Measurements from ENCODE around the gene MACF1.
"Not testable (repeated sequence)": the region's sequence is repeated elsewhere in the genome, so short reads cannot be mapped to it uniquely, and the experiment has no call there.

MACF1 gene

DNA sequence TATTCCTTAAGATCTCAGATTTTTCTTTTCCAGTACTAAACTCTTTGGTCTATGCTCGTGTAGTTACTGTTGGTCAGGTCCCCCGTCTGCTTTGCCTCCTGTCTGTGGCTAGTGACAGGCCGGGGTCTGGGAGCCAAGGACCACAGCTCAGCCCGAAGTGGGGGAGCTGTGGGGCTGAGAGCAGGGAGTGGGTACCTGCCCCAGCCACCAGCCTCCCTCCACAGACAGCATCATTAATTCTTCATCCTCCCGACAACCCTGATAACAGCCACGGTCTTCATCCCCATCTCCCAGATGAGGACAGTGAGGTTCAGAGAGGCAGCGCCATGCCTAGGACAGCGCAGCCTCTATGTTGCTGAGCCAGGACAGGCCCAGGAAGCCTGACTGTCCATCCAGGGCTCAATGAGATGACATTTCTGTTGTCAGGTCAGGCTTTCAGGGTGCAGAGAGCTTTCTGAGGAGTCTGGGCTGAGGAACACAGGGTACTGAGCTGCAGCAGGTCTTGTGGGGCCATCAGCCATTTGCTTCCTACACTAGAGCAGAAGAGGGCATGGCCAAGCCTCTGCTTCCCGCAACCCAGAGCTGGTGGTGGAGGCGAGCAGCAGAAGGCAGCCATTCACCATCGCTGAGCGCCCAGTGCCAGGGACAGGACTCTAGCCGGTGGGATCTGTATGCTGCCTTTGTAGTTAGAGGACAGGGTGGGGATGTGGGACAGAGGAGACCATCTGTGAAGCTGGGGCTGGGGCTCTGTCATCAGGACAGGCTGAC is 288.7 kb downstream of the MACF1 start:
- DNase-seq (ENCODE audit: low spot score), result not testable (repeated sequence)

DNA sequence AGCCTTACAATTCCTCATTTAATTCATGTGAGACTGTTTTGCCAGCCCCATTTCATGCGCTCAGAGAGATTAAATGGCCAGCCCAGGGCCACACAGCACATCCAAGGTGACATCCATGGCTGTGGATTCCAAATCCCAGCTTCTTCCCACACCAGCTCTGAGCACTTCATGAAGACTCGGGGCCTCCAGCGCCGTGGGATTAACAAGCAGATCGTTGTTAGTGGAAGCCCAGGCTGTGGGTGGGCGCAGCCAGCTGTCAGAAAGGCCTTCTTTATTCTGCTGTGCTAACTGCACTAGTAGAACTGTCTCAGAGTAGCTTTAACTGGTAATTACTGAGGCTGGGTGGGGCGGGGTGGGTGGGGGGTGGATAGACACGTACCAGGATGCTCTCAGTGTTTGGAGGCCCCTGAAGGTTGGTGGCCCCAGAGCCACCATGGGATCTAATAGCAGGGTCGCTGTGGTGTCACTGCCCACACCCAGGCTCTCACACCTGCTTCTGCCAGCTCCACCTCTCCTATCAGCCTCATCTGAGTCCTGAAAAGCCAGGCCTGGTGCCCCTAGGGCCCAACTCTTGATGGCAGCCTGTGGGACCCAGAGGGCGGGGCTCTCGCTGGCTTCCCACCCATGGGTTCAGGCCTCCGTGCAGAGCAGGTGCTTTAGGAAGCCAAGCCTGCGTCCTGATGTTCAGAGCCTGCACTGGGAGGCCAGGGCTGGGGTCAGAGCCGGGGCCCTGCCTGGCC is 290.3 kb downstream of the MACF1 start:
- no peak for DNase-seq (ENCODE audit: low spot score)

DNA sequence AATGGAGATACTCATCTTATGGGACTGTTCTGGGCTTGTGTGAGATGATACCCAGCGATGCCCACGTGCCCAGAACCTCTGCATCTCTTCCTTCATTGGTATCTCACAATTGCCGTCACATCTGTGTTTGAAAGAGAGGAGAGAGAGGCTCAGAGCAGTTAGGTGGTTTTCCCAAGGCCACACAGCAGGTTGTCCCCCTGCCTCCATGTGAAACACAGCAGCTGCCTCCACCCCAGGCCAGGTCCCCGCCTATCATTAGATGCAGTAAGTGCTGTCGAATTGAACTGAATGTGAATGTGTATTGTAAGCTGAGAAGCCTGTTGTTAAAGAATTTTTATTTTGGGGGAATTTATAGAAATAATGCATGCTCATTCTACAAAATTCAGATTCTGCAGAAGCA is 292.0 kb downstream of the MACF1 start:
- DNase-seq (ENCODE audit: low spot score), result not testable (repeated sequence)

DNA sequence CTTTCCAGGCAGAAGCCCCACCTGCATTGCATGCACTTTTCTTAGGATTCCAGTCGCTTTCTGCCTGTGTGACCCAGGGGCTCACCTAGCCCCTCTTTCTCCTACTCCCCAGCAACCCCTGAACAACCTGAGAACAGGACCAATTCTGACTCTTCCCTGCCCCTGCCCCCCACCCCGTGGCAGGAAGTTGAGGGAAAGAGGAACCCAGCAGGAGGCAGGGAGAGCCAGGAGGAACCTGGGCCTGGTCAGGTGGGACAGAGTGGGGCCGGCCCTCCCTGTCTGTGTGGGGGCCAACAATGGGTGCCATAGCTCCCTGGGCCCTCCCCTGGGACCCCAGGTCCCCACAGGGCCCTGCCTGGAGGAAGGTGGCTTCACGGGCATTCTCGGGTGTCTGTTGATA is 293.1 kb downstream of the MACF1 start:
- DNase-seq (ENCODE audit: low spot score), result no peak

DNA sequence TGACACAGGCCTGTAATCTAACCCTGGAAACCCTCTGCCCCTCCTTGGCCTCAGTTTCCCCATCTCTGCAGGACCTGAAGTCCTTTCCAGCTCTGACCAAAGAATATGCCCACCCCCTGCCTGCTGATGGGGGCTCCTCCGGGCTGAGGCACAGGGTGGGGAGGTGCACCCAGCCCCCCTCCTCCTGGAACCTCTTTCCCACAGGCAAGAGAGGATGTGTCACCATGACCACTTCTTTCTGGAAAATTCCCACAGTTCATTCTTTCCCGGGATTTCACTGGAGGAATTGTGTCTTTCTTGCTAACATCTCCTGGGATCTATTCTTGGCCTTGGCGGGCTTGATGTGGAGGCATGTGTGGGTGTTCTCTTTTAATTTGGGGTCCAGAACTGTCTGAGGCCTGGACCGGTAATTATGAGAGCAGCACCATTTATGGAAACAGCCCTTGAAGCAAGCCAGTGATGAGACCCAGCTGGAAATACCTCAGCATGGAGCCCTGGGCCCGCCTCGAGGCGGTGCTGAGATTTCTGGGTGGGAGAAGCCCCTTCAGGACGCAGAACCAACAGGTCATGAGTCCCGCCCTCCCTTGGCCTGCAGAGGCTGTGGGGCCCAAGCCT is 293.7 kb downstream of the MACF1 start:
- not testable (repeated sequence) for DNase-seq (ENCODE audit: low spot score)

DNA sequence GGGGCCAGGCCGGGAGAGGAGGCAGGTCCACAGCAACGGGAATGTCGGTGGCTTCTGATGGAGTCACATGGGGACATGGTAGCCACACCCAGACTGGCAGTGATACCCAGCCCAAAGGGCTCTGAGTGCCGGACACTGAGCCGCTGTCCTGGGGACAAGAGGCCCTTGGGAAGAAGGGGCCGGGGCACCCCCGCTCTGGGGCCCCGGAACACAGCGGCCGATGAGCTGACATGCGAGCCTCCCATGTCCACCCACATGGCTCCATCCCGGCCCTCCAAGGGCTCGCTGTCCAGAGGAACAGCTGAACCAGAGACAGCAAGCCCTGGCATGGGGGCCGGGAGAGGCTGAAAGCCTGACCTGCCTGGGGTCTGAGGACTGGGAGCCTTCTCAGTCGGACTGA is 294.3 kb downstream of the MACF1 start:
- DNase-seq (ENCODE audit: low spot score), result not testable (repeated sequence)

DNA sequence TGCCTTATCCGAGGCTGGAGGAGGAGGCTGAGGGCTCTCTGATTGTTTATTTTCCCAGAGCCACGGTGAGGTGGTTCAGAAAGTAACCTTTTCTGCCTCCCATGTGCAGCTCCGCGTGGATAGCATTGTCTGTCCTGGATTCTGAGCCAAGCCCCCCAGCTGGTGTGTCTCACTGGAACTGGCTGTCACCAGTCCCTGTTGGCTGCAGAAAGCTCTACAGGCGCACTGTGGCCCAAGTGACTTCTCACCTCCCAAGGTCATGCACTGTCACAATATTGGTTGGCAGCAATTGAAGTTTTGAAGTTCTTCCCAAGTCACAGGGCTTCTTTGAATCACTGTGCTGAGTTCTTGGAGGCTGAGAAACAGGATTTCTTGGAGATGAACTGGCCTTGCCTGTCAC is 295.2 kb downstream of the MACF1 start:
- DNase-seq (ENCODE audit: low spot score), result no peak

DNA sequence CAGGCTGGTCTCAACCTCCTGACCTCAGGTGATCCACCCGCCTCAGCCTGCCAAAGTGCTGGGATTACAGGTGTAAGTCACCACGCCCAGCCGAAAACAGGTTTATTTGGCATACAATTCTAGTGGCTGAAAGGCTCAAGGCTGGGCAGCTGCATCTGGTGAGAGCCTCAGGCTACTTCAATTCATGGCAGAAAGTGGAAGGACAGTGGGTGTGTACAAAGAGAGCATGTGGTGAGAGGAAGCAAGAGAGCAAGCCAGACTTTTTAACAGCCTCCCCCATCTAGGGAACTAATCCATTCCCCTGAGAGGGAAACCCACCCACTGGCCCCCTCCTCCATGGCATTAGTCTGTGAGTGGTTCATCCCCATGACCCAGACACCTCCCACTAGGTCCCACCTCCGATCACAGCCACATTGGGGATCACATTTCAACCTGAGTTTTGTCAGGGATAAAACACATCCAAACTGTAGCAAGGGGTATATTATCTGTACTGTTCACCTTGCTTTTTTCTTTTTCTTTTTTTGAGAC is 296.4 kb downstream of the MACF1 start:
- DNase-seq (ENCODE audit: low spot score), result no peak

DNA sequence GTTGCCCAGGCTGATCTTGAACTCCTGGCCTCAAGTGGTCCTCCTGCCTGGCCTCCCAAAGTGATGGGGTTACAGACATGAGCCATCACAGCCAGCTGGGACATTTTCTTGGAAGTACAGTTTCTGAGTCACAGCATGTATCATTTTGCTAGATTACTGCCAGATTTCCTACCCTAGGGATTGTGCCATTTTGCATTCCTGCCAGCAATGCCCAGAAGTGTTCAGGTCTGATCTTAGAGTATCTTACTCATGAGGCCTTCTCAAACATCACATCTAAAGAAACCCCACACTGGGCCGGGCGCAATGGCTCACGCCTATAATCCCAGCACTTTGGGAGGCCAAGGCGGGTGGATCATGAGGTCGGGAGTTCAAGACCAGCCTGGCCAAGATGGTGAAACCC is 297.2 kb downstream of the MACF1 start:
- no peak for DNase-seq (ENCODE audit: low spot score)

DNA sequence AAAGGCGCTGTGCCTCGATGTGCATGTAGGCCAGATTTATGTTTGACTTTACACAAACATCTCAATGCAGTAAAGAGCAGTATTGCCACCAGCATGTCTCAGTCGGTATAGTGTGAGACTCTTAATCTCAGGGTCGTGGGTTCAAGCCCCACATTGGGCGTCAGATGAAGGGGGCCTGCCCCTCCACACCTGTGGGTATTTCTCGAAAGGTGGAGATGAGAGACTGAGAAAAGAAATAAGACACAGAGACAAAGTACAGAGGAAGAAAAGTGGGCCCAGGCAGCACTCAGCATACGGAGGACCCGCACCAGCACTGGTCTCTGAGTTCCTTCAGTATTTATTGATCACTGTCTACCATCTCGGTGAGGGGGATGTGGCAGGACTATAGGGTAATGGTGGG is 299.9 kb downstream of the MACF1 start:
- DNase-seq (ENCODE audit: low spot score), result not testable (repeated sequence)

DNA sequence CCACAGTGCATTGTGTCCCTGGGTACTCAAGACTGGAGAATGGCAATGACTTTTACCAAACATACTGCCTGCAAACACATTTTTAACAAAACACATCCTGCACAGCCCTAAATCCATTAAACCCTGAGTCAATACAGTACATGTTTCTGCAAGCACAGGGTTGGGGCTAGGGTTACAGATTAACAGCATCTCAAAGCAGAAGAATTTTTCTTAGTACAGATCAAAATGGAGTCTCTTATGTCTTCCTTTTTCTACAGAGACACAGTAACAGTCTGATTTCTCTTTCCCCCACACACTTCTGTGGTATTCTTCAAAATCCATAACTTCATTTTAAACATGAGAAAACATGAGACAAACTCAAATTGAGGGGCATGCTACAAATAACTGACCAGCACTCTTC is 300.8 kb downstream of the MACF1 start:
- DNase-seq (ENCODE audit: low spot score), result no peak

DNA sequence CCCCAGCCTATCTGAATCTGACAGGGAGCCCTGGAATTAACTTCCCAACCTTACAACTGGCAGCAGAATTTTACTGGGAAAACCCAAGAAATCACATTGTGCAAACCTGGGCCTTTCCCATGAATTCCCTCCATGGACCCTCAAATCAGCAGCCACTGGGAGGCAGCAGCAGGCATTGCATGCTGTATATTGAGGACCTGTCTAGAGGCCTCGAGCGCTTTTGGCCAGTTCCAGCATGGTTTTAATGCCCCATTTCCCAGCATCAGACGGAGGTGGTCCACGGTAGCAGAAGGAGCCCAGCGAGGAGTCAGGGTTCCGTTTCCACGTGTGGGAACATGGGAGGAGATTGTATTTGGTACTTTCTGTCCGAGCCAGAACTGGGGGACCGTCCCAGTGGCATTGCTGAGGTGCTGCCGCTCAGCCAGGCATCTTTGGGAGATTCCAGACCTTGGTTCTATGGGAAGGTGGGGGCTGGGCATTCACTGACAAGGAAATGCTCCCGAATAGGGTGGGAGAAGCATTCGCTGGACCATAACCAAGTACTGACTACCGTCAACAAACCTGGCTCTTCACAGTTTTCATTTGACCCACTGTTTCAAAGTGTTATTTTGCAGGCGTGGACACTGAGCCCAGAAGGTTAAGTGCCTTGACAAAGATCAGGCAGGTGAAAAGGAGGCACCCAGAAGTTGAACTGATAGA is 302.9 kb downstream of the MACF1 start:
- DNase-seq (ENCODE audit: low spot score), result no peak

DNA sequence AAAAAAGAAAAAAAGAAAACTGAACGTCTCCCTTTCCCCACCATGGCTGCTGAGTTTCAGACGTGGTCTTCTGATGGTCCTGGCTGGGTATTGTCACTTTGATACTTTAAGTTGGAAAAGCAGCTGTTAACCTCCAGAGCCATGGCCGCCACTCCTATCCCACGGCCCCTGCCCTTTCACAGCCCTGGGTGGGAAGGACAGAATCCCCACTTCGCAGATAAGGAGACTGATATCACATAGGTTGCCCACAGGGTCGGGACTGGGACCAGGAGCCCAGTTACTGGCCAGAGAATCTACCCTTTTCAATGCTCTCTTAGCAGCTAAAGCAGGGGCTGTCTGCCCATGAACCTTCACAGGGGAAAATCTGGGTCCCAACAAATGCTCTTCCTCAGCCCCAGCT is 303.8 kb downstream of the MACF1 start:
- DNase-seq (ENCODE audit: low spot score), result no peak

DNA sequence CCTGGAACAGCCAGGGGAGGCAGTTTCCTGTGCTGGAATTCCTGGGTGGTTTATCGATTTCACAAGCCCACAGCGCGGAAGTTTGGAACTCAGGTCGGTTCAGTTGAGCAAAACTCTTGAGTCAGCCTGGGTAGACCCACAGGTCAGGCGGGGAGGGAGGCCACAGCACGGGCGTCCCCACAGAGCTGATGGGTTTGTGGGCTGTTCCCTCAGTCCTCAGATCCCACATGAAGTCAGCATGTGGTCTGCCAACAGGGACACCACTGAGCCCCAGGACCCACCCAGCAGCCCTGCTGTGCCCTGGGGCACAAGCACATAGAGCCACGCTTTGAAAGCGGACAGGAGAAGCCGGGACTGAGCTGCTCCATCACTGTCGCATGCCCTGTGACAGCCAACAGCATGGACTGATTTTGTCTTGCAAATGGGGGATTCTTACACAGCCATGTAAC is 304.4 kb downstream of the MACF1 start:
- DNase-seq (ENCODE audit: low spot score), result no peak

DNA sequence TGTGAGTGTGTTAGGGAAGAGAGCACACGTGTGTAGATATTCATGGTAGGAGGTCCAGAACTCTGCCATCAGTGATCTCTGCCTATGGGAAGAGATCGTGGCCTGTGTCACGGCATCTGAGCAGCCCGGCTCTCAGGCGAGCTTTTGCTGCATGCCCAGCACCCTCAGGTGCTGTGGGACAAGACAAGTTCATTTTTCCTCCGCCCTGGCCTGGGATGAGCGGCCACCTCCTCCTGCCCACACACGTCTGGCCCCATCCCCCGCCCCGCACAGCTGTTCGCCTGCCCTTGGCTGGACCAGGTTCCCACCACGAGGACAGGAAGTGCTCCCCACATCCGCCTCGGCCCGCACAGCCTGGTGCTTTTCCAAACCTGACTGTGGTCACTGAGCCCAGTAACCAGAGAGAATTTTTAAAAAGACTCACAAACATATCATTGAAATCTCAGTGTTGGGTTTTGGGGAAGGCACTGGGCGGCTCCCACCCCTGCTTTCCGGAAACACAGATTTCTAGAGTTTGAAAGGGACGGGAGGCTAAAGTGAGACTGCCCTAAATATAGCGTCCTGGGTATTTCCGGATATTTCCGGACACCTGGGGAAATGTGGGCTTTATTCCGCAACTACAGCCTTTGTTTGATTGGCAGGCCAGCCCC is 305.0 kb downstream of the MACF1 start:
- DNase-seq (ENCODE audit: low spot score), result no peak

DNA sequence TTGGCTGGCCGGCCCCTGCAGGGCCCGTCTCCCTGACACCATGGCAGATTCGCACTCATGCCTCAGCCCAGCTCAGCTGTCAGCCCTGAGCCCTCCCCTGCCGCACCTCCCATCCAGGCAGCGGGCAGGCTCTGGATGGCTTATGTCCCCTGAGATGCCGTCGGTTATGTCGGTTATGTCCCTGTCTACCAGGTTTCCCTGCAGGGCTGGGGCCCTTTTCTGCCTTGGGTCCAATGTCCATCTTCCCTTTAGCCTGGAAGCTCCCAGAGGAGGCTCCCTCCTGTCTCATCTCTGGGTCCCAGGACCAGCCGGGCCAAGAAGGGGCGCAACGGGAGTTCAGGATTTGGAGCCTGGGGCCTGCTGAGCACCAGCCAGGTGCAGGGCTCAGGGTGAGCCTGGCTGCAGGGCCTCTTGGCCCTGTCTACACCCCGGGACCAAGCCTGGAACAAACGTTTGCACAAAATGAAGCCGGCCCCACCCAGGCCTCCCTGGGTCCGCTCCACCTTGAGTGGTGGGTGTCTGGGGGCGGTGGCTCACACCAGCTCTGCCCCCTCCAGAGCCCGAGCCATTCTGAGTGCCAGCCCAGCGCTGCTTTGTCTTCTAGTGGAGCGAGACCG is 306.2 kb downstream of the MACF1 start:
- DNase-seq (ENCODE audit: low spot score), result not testable (repeated sequence)

DNA sequence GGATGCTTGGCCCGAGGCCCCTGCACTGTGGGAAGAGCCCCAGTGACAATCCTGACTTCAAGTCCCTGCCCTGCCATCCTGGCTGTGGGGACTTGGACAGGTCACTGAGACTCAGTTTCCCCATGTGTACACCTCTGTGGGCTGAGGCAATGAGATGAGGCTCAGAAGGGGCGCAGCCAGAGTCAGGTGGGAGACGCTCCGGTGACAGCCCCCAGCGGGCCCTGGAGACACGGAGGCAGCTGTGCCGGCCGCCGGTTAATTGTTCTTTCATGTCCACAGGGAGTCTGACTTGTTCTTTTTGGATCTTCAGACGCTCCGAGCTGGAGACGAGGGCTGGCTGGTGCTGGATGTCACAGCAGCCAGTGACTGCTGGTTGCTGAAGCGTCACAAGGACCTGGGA is 307.0 kb downstream of the MACF1 start:
- DNase-seq (ENCODE audit: low spot score), result not testable (repeated sequence)

DNA sequence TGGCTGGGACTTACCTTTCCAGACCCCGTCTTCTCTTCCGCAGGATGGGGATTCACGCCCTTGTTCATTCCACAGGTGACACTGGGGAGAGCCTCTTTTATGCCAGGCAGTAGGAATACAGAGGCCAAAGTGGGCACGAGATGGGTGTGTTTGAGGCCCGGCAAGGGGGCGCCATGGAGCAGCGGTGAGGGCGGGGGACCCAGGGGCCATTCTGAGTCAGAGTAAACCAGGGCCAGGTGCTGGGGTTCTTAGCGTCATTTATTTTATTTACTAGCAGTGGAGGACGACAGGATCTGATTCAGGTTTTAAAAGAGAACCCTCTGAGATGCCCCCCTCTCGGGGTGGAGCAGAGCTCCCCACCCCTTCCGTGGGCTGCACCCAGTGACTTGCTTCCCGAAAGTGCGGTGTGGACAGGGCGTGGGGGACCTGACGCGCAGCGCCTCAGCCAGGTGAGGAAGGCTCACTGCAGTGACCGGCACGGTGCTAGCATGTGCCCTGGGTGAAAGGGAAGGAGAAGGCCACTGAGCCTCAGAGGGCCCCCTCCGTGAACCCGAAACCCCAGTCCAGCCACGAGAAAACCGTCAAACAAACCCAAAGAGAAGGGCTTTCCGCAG is 307.8 kb downstream of the MACF1 start:
- not testable (repeated sequence) for DNase-seq (ENCODE audit: low spot score)

DNA sequence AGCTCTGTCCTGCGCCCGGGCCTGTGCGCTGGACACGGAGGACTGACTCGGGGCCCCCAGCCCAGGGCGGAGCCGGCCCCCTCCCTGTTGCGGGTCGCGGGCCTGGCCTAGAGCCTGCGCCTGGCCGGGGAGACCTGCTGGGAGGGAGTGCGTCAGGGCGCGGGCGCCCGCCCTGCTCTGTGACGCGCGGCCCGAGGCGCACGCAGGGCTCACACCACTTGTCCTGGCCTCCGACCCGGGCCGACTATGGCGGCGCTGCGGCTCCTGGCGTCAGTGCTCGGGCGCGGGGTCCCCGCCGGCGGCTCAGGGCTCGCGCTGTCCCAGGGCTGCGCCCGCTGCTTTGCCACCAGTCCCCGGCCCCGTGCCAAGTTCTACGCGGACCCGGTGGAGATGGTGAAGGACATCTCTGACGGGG is 310.2 kb downstream of the MACF1 start:
- not testable (repeated sequence) for DNase-seq (ENCODE audit: low spot score)

Measured in globus pallidus (tissue), 1 donor.